ENCODE data around the gene ANXA2.
A peak's percentile ranks its signal among the peaks of the same experiment; 100 is the strongest.

Gene ANXA2

GRCh38 chr15:60392986-60393790, 4.6 kb downstream of the ANXA2 start:
- no peaks in the 10 kb centered on the region for H3K9me3 ChIP-seq
- H3K4me3 ChIP-seq (ENCODE audit: low read depth, low read length) = no peak overlapping the region
- H3K36me3 ChIP-seq = peaks cover 27% of the 10 kb centered on the region
- peak; percentile 60 for DNase-seq
- TF ChIP-seq CTCF (IDR thresholded peaks at IDR 0.05; ENCODE audit: low read depth, low read length) = no peak
- peaks cover 55% of the 10 kb centered on the region for H3K4me1 ChIP-seq
- no peaks in the 10 kb centered on the region for H3K27me3 ChIP-seq

- Histone ChIP-seq H3K9me3 (no peaks in the 10 kb centered on the region), H3K36me3 (peaks cover 27% of the 10 kb centered on the region), H3K4me1 (peaks cover 55% of the 10 kb centered on the region), H3K27me3 (no peaks in the 10 kb centered on the region), H3K4me3 (ENCODE audit: low read depth, low read length) (no peak overlapping the region)
- no peak for TF ChIP-seq CTCF (IDR thresholded peaks at IDR 0.05; ENCODE audit: low read depth, low read length)
- DNase-seq = no peak
Measured at GRCh38 chr15:60392601-60392985, 5.2 kb downstream of the ANXA2 start.

- Histone ChIP-seq H3K27me3 (no peaks in the 10 kb centered on the region), H3K9me3 (no peaks in the 10 kb centered on the region), H3K4me3 (ENCODE audit: low read depth, low read length) (no peak overlapping the region), H3K4me1 (peaks cover 55% of the 10 kb centered on the region), H3K36me3 (peaks cover 27% of the 10 kb centered on the region)
- no peak for DNase-seq
- TF ChIP-seq CTCF (IDR thresholded peaks at IDR 0.05; ENCODE audit: low read depth, low read length) = no peak
Measured at GRCh38 chr15:60391722-60392315, 6.0 kb downstream of the ANXA2 start.

GRCh38 chr15:60390871-60391501, 6.8 kb downstream of the ANXA2 start:
- Histone ChIP-seq H3K9me3 (no peaks in the 10 kb centered on the region), H3K36me3 (peaks cover 21% of the 10 kb centered on the region), H3K27me3 (no peaks in the 10 kb centered on the region), H3K4me3 (ENCODE audit: low read depth, low read length) (no peak overlapping the region), H3K4me1 (peaks cover 49% of the 10 kb centered on the region)
- TF ChIP-seq CTCF (IDR thresholded peaks at IDR 0.05; ENCODE audit: low read depth, low read length) = no peak
- no peak for DNase-seq

GRCh38 chr15:60390231-60390630, 7.6 kb downstream of the ANXA2 start:
- Histone ChIP-seq H3K27me3 (no peaks in the 10 kb centered on the region), H3K4me3 (ENCODE audit: low read depth, low read length) (no peak overlapping the region), H3K4me1 (peaks cover 45% of the 10 kb centered on the region), H3K9me3 (no peaks in the 10 kb centered on the region), H3K36me3 (peaks cover 19% of the 10 kb centered on the region)
- DNase-seq = no peak
- TF ChIP-seq CTCF (IDR thresholded peaks at IDR 0.05; ENCODE audit: low read depth, low read length) = no peak
